Measurements from ENCODE around the gene ZNF438.

ZNF438 gene

DNA sequence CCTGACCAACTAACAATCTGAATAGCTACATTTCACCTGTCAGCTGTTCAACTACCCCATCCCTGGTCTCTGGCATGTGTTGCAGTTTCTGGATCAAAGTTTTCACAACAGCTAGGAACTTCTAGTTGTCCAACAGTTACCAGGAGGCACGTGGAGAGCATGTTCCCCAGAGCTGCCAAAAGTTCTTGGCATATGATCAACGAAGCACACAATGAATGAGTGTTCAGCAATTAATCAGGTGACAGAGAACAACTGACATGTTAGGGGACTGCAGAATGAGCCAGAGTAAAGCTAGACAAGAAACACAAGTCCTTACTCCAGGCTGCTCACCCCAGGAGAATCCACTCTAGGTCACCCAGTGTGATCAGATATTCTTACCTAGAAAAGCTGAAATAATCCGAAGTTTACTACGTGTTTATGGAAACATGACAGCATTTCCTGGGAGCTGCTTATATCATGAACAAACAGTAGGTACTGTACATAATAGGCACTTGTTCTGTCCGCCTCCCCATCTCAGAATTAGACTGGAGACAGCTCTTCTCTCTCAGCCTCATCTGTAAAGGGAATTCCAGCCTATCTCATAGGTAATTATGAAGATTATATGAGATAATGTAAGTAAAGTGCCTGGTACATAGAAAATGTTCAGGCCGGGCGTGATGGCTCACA lies 50.6 kb downstream of the ZNF438 start:
- TF ChIP-seq, protein P1, sequence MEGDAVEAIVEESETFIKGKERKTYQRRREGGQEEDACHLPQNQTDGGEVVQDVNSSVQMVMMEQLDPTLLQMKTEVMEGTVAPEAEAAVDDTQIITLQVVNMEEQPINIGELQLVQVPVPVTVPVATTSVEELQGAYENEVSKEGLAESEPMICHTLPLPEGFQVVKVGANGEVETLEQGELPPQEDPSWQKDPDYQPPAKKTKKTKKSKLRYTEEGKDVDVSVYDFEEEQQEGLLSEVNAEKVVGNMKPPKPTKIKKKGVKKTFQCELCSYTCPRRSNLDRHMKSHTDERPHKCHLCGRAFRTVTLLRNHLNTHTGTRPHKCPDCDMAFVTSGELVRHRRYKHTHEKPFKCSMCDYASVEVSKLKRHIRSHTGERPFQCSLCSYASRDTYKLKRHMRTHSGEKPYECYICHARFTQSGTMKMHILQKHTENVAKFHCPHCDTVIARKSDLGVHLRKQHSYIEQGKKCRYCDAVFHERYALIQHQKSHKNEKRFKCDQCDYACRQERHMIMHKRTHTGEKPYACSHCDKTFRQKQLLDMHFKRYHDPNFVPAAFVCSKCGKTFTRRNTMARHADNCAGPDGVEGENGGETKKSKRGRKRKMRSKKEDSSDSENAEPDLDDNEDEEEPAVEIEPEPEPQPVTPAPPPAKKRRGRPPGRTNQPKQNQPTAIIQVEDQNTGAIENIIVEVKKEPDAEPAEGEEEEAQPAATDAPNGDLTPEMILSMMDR (IDR thresholded peaks at IDR 0.05; ENCODE audit: insufficient read depth, low read depth, low read length, missing control alignments): no peak
- no peak for DNase-seq (ENCODE audit: low read depth)
- no peak overlapping the region for H3K4me3 ChIP-seq (ENCODE audit: low read depth, low read length)

DNA sequence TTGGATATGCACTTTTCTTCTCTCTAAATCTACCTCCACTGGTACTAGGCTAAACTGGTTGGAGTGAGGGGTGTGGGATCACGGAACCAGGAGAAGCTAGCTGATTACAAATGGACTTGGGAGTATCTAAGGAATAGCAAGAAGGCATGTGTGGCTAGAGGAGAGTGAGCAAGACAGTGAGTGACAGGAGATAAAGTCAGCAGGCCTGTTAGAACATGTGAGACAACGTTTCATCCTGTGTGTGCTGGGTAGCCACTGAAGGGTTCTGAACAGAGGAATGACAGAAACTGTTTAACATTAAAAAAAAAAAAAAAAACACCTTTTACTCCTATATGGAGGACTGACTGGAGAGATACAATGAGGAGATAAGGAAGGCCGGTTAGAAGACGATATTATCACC lies 51.7 kb downstream of the ZNF438 start:
- DNase-seq (ENCODE audit: low read depth): no peak

GRCh38 chr10:30978843-30979242 lies 52.8 kb downstream of the ZNF438 start:
- H3K4me3 ChIP-seq (ENCODE audit: low read depth, low read length): no peak overlapping the region
- TF ChIP-seq, protein P1 (IDR thresholded peaks at IDR 0.05; ENCODE audit: insufficient read depth, low read depth, low read length, missing control alignments): no peak
- DNase-seq (ENCODE audit: low read depth): no peak

More for the DNA sequence above, 51.7 kb downstream of the ZNF438 start:
- H3K4me3 ChIP-seq (ENCODE audit: low read depth, low read length): no peak overlapping the region
- TF ChIP-seq, protein P1 (IDR thresholded peaks at IDR 0.05; ENCODE audit: insufficient read depth, low read depth, low read length, missing control alignments): no peak

DNA sequence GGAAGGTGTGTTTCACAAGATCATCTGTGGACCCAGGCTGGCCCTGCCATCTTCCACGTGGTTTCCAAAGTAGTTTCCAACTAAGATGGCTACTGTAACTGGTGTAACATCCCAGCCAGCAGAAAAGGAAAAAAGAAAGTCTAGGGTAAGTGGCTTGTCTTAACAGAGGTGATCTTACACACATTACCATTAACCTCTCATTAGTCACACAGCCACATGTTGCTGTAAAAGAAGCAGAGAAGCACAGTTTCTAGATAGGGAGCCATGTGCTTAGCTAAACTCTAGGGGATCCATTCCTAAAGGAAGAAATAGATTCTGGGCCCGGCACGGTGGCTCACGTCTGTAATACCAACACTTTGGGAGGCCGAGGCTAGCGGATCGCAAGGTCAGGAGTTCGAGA lies 54.3 kb downstream of the ZNF438 start:
- TF ChIP-seq, protein P1 (IDR thresholded peaks at IDR 0.05; ENCODE audit: insufficient read depth, low read depth, low read length, missing control alignments): no peak
- DNase-seq (ENCODE audit: low read depth): no peak
- no peak overlapping the region for H3K4me3 ChIP-seq (ENCODE audit: low read depth, low read length)

- TF ChIP-seq, protein P1 (IDR thresholded peaks at IDR 0.05; ENCODE audit: insufficient read depth, low read depth, low read length, missing control alignments): no peak
- DNase-seq (ENCODE audit: low read depth): no peak
- H3K4me3 ChIP-seq (ENCODE audit: low read depth, low read length): no peak overlapping the region
Observed at GRCh38 chr10:30974773-30975415, 56.8 kb downstream of the ZNF438 start.

GRCh38 chr10:30974355-30974754 lies 57.3 kb downstream of the ZNF438 start:
- H3K4me3 ChIP-seq (ENCODE audit: low read depth, low read length): no peak overlapping the region
- no peak for DNase-seq (ENCODE audit: low read depth)
- TF ChIP-seq, protein P1 (IDR thresholded peaks at IDR 0.05; ENCODE audit: insufficient read depth, low read depth, low read length, missing control alignments): no peak

Data from GM12865 (cell line).